DMS 273 (cell line): ENCODE results near the gene SUGCT.
"Not testable (repeated sequence)": the region's sequence is repeated elsewhere in the genome, so short reads cannot be mapped to it uniquely, and the experiment has no call there.

Source experiments
- DNase-seq: peaks from one replicate; lab custom pipeline; 2025; ENCODE audit not compliant: unreplicated experiment; lab: John Stamatoyannopoulos, UW

Gene SUGCT

DNA sequence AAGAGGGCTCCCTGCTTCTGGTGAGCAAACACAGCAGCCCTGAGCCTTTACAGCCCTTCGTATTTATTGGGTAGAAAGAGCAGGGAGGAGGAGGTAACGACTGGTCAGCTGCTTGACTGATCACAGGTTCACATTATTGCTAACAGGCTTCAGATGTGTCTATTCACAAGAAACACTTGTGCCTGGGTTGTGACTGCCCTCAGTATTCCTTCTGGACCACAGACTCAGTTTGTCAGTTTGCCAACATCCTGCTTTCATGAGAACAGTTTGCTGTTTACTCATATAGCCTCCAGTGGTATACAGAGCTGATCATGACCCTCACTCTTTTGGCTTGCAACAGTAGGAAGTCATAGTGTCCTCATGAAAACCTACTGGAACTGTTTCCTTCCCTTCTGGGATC lies 467.5 kb downstream of the SUGCT start:
- DNase-seq, result not testable (repeated sequence)

DNA sequence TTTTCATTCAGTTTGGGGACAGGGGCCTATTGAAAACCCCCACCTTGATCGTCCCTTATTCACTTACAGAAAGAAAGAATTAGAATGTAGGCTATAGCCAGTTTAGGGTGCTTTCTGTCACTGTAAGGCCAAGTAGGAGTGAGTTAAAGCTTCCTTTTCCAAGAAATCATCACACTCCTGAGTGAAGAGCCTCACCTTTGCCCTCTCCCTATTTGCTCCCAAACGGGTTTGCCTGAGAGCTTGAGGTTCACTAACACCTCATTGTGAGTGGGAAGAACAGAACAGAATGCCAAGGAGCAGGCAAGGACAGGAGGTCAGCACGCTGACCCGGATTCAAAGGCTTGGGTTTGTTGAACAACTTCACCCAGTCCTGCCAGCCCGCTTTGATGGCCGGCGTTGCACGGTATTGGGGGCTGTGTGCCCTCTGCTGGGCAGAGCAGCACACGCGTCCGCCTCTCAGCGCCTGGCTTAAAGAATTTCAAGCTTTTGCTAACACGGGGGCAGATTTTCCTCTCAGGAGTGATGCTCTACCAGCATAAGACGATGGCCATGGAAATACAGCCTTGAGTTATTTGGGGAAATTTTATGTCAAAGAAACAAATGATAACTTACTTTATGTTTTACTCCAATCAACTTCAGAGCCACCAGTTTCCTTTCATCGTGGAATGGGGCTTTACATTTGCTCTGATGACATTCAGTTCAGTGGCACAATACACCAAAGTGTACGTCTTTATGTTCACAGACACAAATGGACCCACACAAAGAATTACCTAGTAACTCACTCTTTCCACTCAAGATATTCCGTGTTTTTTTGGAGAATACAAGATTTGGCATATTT lies 470.0 kb downstream of the SUGCT start:
- peak; percentile 56 for DNase-seq

GRCh38 chr7:40608321-40609075 lies 473.7 kb downstream of the SUGCT start:
- DNase-seq, result no peak

GRCh38 chr7:40610461-40610860 lies 475.7 kb downstream of the SUGCT start:
- no peak for DNase-seq

DNA sequence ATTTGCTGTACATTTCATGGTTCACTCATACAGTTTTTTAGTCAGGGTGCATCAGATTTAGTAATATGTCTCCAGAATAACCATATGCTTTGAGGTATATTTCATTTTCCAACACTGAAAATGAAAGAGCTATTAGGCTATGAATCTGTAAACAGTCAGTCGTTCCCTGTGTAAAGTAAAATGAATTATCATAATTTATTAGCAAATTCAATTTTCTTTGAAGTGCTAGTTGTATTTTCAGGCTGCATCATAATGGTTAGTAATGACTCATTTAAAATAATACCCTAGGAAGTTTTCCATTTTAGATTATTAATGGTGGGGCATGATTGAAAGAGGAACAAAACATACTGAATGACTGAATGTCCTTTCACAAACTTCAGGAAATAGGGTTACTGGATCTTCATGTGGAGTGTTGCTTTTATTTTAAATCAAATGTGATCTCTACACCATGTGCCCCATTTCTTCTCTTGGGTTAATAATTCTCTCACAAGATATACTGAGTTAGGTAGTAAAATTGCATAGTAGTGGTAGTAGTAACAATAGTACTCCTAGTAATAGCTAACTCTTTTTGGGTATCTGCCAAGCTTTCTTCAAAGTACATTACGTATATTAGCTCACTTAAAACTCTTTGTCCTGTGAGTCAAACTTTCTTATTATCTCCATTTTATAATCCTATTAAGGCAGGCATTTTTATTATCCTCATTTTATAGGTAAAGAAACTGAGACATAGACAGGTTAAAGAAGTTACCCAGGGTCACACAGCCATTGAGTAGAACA lies 476.5 kb downstream of the SUGCT start:
- no peak for DNase-seq

DNA sequence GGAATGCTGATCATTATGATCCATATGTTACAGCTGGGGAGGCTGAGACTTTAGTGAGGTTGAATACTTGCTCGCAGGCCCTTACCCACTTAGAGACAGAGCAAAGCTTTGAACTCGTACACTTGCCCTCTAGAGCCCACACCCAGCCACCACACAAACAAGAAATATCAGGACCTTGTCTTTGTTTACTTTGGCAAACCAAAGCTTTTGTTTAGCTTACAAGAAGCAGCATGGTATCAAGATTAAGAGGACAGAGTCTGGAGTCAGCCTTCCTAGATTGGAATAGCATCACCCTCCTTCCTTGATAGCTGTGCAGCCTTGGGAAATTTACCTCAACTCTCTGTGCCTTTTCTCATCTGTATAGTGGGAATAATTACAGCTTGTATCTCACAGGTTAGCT lies 477.5 kb downstream of the SUGCT start:
- no peak for DNase-seq

DNA sequence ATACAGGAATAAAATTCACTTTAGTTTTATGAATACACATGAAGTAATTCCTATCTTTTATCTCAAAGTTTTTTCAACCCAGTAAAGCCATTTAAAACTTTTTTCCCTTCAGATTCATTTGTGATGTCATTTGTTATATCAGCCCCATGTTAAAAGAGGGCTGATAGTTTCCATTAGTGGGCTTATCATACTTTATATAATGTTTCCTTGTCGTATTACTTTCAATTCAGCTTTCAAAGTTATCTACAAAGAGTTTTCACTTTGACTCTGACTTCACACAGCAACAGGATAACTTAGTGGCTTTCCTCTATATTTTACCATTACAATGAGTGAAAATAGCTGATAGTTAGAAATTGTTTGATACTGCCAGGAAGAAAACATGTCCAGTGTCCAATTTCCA lies 484.8 kb downstream of the SUGCT start:
- no peak for DNase-seq

GRCh38 chr7:40621592-40621998 lies 486.8 kb downstream of the SUGCT start:
- DNase-seq, result peak; percentile 7

DNA sequence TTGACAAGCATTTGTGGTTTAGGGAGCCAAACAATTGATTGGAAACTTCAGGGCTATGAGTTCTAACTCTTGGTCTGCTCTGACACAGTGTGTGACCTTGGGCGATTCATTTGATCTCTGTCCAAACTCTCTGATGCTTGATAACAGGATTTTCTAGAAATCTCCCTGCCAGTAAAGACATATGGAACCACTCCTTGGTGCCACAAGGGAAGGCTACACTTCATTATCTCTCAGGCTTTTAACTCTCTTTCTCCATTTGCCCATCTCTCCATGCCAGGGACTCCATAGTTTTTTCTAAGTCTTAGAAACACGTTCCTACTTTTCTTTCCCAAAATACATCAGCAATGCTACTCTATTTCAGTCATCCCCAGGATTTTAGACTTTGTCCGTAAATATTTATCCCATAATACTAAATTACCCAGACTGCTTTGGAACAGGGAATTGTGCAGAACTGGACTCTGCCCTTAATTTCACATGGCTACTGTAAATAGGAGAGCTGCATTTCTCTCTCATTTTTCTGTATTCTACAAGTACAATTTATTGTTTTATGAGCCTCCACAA lies 488.2 kb downstream of the SUGCT start:
- no peak for DNase-seq

DNA sequence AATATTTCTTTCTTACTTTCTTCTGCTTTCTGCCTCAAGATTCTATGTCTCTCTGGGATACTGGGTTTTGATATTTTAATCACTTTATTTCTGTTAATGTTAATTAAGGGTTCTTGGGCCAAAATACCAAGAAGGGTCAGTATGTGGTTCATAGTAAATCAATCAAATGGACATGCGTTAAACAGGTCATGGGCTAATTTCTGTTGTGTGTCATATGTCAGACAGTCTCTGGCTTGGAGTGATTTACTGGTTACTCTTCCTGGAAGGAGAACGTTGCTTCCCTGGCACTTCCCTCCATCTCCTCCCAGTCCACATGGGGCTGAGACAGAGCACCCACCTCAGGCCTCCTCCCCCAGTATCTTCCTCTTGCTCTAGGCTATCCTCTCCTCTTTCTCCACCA lies 489.1 kb downstream of the SUGCT start:
- DNase-seq, result no peak

- DNase-seq, result peak; percentile 9
Observed at GRCh38 chr7:40627361-40627760, 492.6 kb downstream of the SUGCT start.

- no peak for DNase-seq
Observed at GRCh38 chr7:40629891-40630290, 495.1 kb downstream of the SUGCT start.

GRCh38 chr7:40634118-40634517 lies 499.3 kb downstream of the SUGCT start:
- no peak for DNase-seq

DNA sequence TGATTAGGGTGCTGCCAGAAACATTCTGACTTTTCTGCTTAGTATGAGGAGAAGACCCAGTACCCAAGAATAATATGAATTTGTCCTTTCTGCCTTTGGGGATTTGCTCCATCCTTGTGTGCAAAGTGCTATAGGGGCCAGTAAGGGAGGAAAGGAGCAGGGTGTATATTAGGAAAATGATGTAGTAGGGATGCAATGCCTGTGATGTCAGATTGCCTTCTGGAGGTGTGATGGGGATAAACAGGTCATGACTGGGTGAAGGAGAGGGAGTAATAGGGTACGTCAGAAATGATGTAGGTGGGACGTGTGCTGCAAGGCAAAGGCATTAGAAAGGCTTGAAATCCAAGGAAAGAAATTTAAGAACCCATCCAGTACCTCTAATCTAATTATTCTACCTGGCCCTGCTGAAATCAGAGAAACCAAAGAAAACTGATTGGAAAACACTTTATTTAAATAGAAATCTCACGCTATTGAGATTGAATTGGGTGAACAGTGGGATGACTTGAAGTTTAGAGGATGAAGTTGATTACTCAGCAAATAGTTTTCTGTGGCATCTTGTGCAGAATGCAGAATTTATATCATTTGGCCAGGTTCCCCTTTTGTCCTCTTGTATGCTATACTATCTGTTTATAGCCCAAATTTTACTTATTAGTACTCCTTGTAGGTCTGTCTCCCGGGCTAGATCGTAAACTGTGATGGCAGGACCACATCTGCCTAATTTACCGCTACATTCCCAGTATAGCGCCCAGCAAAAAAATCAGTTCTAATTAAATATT lies 503.9 kb downstream of the SUGCT start:
- DNase-seq, result no peak

GRCh38 chr7:40640566-40640965 lies 505.8 kb downstream of the SUGCT start:
- DNase-seq, result no peak

- DNase-seq, result no peak
Observed at GRCh38 chr7:40641701-40642100, 506.9 kb downstream of the SUGCT start.

DNA sequence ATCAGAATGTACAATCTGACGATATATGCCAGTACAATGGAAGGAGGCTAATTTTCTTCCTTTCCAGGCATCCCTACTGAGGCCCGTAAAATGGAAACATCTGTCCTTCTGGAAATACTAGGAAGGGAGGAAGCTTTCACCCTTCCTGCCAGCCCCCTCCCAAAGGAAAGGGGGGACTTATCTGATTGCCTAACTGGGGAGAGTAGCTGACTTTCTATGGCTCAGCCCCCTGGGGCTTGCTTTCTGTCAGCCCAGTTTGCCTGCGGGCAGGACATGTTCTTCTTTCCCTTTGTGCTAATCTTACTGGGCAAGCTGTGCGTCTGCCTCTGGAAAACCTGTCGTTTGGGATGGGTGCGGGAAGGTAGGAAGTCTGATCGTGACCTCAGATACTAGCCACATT lies 508.9 kb downstream of the SUGCT start:
- peak; percentile 26 for DNase-seq

GRCh38 chr7:40644454-40645188 lies 509.8 kb downstream of the SUGCT start:
- DNase-seq, result peak; percentile 25

GRCh38 chr7:40645197-40645596 lies 510.4 kb downstream of the SUGCT start:
- no peak for DNase-seq

DNA sequence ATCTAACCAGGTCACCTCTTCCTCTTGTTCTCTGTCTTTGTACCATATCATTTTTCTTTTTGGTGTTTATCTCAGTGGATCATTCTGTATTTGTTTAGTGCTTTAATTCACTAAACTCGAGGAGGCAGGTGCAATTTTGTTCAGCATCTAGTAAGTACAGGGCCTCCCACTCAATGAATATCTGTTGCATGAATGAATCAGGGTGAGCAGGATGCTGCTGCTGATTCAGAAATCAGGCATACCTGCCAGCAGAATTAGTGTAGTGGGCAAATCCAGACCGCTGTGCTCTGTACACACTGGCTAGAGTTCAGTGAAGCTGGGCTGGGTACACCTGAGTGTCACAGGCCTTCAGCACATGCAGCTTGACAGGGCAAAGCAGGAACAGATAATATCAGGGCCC lies 511.9 kb downstream of the SUGCT start:
- DNase-seq, result no peak
